ENCODE measurements around the gene LTF.

The LTF gene

DNA sequence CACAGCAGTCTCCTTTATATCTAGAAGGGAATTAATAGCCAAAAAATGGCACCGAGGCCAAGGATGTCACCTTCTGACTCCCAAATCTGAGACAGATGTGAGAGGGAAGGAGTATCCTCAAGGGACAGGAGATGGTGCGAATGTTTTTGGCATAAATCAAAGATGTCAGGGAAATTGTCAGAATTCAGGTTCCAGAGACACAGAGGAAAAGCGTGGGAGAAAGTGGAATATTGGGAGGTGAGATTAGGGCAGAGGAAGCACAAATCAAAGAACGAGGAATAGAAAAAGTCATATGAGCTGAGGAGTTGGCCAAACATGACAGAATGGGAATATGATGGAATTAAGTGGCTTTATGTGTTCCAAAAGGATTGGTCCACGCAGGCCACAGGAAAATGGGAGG lies 63.9 kb downstream of the LTF start:
- Mint-ChIP-seq H3K4me1 (peaks cover 22% of the 10 kb centered on the region), H3K9me3 (no peaks in the 10 kb centered on the region)
- DNase-seq, result no peak

DNA sequence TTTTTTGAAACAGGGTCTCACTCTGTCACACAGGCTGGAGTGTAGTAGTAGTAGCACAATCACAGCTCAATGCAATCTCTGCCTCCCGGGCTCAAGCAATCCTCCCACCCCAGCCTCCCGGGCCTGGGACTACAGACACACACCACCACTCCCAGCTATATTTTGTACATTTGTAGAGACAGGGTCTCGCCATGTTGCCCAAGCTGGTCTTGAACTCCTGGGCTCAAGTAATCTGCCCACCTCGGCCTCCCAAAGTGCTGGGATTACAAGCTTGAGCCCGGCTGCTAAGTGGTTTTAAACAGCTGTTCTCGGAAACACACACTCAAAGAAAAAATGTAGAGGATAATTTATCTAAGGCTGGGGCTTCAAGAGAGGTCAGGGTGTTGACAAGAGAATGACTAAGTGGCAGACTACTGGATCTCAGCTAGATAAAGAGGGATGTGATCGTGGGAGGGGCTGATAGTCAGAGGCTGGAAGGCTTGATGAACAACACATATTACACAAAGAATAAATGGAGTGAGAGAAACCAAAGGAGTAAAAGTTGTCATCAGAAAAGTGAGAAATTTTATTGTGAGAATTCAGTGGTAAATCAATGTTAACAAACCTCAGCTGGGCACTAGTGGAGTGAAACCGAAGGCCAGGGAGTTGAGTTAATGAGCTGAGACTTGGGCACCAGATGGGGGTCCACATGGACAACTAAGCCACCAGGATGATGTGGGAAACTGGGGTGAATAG lies 64.5 kb downstream of the LTF start:
- Mint-ChIP-seq H3K4me1 (peaks cover 15% of the 10 kb centered on the region), H3K27ac (no peak overlapping the region), H3K27me3 (ENCODE audit: low read depth, poor library complexity) (peaks cover 9% of the 10 kb centered on the region), H3K4me3 (no peak overlapping the region), H3K36me3 (ENCODE audit: low read depth) (no peaks in the 10 kb centered on the region), H3K9me3 (no peaks in the 10 kb centered on the region)
- TF ChIP-seq CTCF (IDR thresholded peaks at IDR 0.05), result no peak
- DNase-seq, result no peak

More for the DNA sequence above, 63.9 kb downstream of the LTF start:
- Mint-ChIP-seq H3K27ac (no peak overlapping the region), H3K27me3 (ENCODE audit: low read depth, poor library complexity) (peaks cover 6% of the 10 kb centered on the region), H3K36me3 (ENCODE audit: low read depth) (no peaks in the 10 kb centered on the region), H3K4me3 (no peak overlapping the region)
- no peak for TF ChIP-seq CTCF (IDR thresholded peaks at IDR 0.05)

GRCh38 chr3:46399557-46399956 lies 65.1 kb downstream of the LTF start:
- Mint-ChIP-seq H3K27ac (no peak overlapping the region), H3K27me3 (ENCODE audit: low read depth, poor library complexity) (peaks cover 9% of the 10 kb centered on the region), H3K9me3 (no peaks in the 10 kb centered on the region), H3K4me1 (peaks cover 9% of the 10 kb centered on the region), H3K4me3 (no peak overlapping the region), H3K36me3 (ENCODE audit: low read depth) (no peaks in the 10 kb centered on the region)
- no peak for TF ChIP-seq CTCF (IDR thresholded peaks at IDR 0.05)
- no peak for DNase-seq

DNA sequence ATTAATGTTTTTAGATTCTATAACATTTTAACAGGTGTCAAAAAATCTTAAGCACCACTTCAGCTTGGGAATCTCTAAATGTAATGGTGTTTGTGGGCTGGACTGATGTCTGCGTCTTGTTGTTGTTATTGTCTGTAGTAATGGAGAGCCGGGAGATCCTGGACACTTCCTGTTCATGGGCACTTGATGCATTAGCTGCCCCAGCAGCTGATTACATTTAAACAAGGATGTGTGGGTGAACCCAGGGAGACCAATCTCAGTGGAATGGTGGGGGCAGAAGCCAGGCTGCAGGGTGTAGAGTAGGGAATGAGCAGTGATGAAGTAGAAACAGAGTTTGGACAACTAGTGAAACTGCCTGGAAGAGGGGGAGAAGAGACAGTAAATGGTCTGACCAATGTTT lies 65.6 kb downstream of the LTF start:
- no peak for TF ChIP-seq CTCF (IDR thresholded peaks at IDR 0.05)
- H3K27ac Mint-ChIP-seq, result no peak overlapping the region
- no peaks in the 10 kb centered on the region for H3K36me3 Mint-ChIP-seq (ENCODE audit: low read depth)
- no peaks in the 10 kb centered on the region for H3K9me3 Mint-ChIP-seq
- peaks cover 6% of the 10 kb centered on the region for H3K4me1 Mint-ChIP-seq
- H3K4me3 Mint-ChIP-seq, result no peak overlapping the region
- no peak for DNase-seq
- H3K27me3 Mint-ChIP-seq (ENCODE audit: low read depth, poor library complexity), result peaks cover 9% of the 10 kb centered on the region

DNA sequence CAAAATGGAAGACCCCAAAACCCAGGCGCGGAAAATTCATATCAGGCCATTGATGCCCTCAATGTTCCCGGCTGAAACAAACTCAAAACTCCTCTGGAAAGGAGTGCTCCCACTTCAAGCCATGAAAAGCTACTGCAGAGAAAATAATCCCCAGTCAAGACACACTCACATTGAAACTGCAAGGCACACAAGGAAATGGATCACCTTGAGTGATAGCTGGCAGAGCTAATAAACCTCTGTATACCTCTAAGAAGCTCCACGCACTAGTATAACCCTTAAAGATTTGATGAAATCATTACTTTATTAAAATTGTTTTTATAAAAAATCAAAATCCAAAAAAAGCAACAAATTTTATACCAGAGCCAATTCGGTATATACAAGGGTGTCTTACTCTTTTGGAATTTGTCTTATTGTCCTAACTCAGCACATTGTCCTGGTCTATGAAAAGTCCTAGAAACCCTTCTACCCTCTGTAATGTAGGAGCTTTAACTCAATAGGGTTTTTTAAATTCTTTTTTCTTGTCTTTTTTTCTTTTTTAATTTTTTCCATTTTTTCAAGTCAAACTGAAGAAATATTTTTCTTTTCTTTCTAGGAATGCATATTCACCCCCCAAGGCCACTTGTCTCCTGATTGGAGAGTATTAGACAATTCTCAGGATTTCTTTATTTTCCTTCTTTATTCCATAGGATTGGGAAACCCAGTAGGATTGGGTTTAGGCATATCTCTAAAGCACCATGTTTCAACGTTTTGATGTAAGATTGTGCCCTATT lies 66.3 kb downstream of the LTF start:
- peaks cover 6% of the 10 kb centered on the region for H3K27me3 Mint-ChIP-seq (ENCODE audit: low read depth, poor library complexity)
- H3K4me3 Mint-ChIP-seq, result no peak overlapping the region
- no peaks in the 10 kb centered on the region for H3K9me3 Mint-ChIP-seq
- no peak for DNase-seq
- no peak overlapping the region for H3K27ac Mint-ChIP-seq
- no peak for TF ChIP-seq CTCF (IDR thresholded peaks at IDR 0.05)
- no peaks in the 10 kb centered on the region for H3K4me1 Mint-ChIP-seq
- H3K36me3 Mint-ChIP-seq (ENCODE audit: low read depth), result no peaks in the 10 kb centered on the region

Data from nephron progenitor cell (in vitro differentiated cells).